CD4-positive, CD25-positive, alpha-beta regulatory T cell (primary cell): ENCODE data around the gene PHTF2. TPM values are rescaled to one million over a fixed set of nuclear protein-coding genes. Genes with fewer than 3 reads are reported as not detected.
A peak's percentile ranks its signal among the peaks of the same experiment; 100 is the strongest.

Experiments
- ATAC-seq, 2 donors: fragments of 150-1000 bp; cut with Tn5 transposase; one replicate each; pipeline ENCODE4 v1.10.0; 2021; ENCODE audit warnings: low read depth in 2 of 2, moderate number of reproducible peaks in 2 of 2, moderate library complexity in 1 of 2
- DNase-seq, 3 donors: peaks; one replicate each; pipeline versions ENCODE4 v3.0.0 to v3.0.0-alpha.2; 2012 to 2022; ENCODE audit warnings: mixed read lengths in 1 of 3
- H3K27ac ChIP-seq: one replicate; pipeline ENCODE4 v1.7.0; 2013; ENCODE audit warnings: mild to moderate bottlenecking, low read length; ENCODE audit not compliant: insufficient read depth, poor library complexity, severe bottlenecking
- H3K27me3 ChIP-seq: one replicate; pipeline ENCODE4 v1.7.0; 2013; ENCODE audit warnings: low read length; ENCODE audit not compliant: control insufficient read depth, insufficient read depth
- H3K36me3 ChIP-seq: one replicate; pipeline ENCODE4 v1.7.0; 2013; ENCODE audit warnings: mild to moderate bottlenecking, low read length, moderate library complexity; ENCODE audit not compliant: control insufficient read depth, insufficient read depth
- H3K4me1 ChIP-seq: 2 replicates; pipeline ENCODE4 v1.7.0; 2013; ENCODE audit warnings: mild to moderate bottlenecking, low read length; ENCODE audit not compliant: insufficient read depth, control insufficient read depth, poor library complexity, severe bottlenecking
- H3K4me3 ChIP-seq: one replicate; pipeline ENCODE4 v1.7.0; 2013; ENCODE audit warnings: low read depth, mild to moderate bottlenecking, low read length, moderate library complexity
- H3K9me3 ChIP-seq, 2 experiments: 1 replicate in 1 of 2; 2 replicates in 1 of 2; pipeline ENCODE4 v1.7.0; 2013; ENCODE audit warnings: low read length in 2 of 2, mild to moderate bottlenecking in 1 of 2, moderate library complexity in 1 of 2; ENCODE audit not compliant: control insufficient read depth in 2 of 2
- H3K27ac Mint-ChIP-seq, 3 donors: one replicate each; pipeline ENCODE4 v1.8.0; 2020 to 2022; ENCODE audit warnings: mild to moderate bottlenecking in 3 of 3, mixed read lengths in 3 of 3, moderate library complexity in 2 of 3
- H3K27me3 Mint-ChIP-seq: one replicate; pipeline ENCODE4 v1.8.0; 2022; ENCODE audit warnings: mild to moderate bottlenecking, mixed read lengths
- H3K36me3 Mint-ChIP-seq: one replicate; pipeline ENCODE4 v1.8.0; 2020; ENCODE audit warnings: mixed read lengths
- H3K4me1 Mint-ChIP-seq, 4 donors: one replicate each; pipeline ENCODE4 v1.8.0; 2020 to 2022; ENCODE audit warnings: mixed read lengths in 4 of 4, mild to moderate bottlenecking in 1 of 4
- H3K4me3 Mint-ChIP-seq, 4 donors: one replicate each; pipeline ENCODE4 v1.8.0; 2020 to 2022; ENCODE audit warnings: mild to moderate bottlenecking in 4 of 4, mixed read lengths in 4 of 4, moderate library complexity in 3 of 4
- H3K9me3 Mint-ChIP-seq, 7 donors: one replicate each; pipeline ENCODE4 v1.8.0; 2020 to 2022; ENCODE audit warnings: mixed read lengths in 7 of 7, mild to moderate bottlenecking in 3 of 7, moderate library complexity in 2 of 7
- polyA plus RNA-seq, 4 donors: library from polyadenylated mRNA; unstranded; fragments of 300-500 nt; fragmentation: Illumina TruSeq; gene quantifications; one replicate each; pipeline ENCODE4 v1.2.3, GENCODE V29; 2021
- total RNA-seq: library from RNA; stranded (reverse); gene quantifications from one replicate; pipeline ENCODE4 v1.2.3, GENCODE V29; 2022

The PHTF2 gene
- total and polyA plus RNA-seq, 5 donors from 2014 or later: 25.0 to 77.9 (median 28.9) TPM

DNA sequence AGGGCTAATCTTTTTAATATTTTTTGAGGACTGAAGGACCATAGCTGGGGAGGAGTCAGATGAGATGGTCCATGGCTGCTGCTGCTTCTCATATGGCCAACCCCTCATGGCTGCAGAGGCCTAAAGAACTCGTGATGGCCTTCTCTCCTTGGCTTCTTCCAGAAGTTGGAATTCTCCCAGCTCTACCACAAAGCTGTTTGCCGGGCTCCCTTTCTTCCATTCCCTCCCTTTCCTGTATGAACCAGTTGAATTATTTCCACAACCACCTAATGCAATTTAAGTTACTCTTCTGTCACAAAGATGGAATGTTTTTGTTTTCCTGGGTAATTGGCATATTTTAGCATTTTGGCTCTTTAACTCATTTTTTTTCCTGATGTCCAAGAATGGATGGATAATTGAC is 80.7 kb downstream of the PHTF2 start:
- H3K27me3 Mint-ChIP-seq: no peaks in the 10 kb centered on the region
- peaks cover 41% of the 10 kb centered on the region for H3K36me3 Mint-ChIP-seq
- no peak overlapping the region for H3K4me3 Mint-ChIP-seq
- Histone ChIP-seq H3K4me3 (no peak overlapping the region), H3K27ac (no peak overlapping the region), H3K9me3 (no peaks in the 10 kb centered on the region), H3K36me3 (peaks cover 8% of the 10 kb centered on the region), H3K27me3 (no peaks in the 10 kb centered on the region), H3K4me1 (peaks cover 5% of the 10 kb centered on the region)
- H3K27ac Mint-ChIP-seq: peak overlapping the region in 2 of 3 donors; percentile 3 to 20
- ATAC-seq (no peak), DNase-seq (no peak)
- peaks cover 37 to 64% (median 49%) of the 10 kb centered on the region in 4 donors for H3K4me1 Mint-ChIP-seq
- peaks cover 0 to 2% (median 0%) of the 10 kb centered on the region in 7 donors for H3K9me3 Mint-ChIP-seq

DNA sequence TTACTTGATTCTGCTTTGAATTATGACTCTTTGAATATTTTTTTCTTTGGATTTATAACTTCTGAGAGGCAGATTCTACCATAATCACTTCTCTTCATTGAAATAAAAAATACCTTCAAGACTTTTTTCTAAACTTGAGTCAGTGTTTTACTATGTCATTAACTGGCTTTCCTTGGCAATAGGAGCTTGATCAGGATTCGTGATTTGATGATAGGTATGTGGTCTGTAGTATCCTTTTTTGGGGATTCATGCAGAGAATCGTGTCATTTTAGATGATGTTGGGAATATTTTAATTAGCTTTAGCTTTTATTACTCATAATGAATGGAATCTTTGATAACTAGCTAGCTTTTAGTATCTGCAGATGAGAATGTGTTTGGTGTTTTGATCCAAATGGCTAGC is 83.3 kb downstream of the PHTF2 start:
- H3K27ac ChIP-seq: no peak overlapping the region
- Mint-ChIP-seq H3K36me3 (peaks cover 32% of the 10 kb centered on the region), H3K27me3 (no peaks in the 10 kb centered on the region), H3K4me1 (peaks cover 28 to 67% (median 53%) of the 10 kb centered on the region in 4 donors), H3K27ac (peak overlapping the region in 1 of 3 donors; percentile 11), H3K4me3 (no peak overlapping the region), H3K9me3 (peaks cover 0 to 2% (median 0%) of the 10 kb centered on the region in 7 donors)
- peaks cover 5% of the 10 kb centered on the region for H3K4me1 ChIP-seq
- ATAC-seq: no peak
- H3K36me3 ChIP-seq: peaks cover under 1% of the 10 kb centered on the region
- no peaks in the 10 kb centered on the region for H3K9me3 ChIP-seq
- no peak overlapping the region for H3K4me3 ChIP-seq
- no peak for DNase-seq
- no peaks in the 10 kb centered on the region for H3K27me3 ChIP-seq

DNA sequence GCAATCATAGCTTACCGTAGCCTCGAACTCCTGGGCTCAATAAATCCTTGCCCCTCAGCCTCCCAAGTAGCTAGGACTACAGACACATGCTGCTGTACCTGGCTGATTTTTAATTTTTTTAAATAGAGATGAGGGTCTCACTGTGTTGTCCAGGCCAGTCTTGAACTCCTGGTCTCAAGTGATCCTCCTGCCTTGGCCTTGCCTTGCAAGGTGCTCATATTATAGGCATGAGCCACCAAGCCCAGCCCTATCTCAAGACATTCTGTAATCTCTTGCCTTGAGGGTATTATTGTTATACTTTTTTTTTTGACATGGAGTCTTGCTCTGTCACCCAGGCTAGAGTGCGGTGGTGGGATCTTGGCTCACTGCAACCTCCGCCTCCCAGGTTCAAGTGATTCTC is 86.6 kb downstream of the PHTF2 start:
- peaks cover 0 to 2% (median 0%) of the 10 kb centered on the region in 7 donors for H3K9me3 Mint-ChIP-seq
- no peak overlapping the region for H3K27ac Mint-ChIP-seq
- H3K4me1 Mint-ChIP-seq: peaks cover 28 to 78% (median 51%) of the 10 kb centered on the region in 4 donors

GRCh38 chr7:77887567-77887966 is 89.0 kb downstream of the PHTF2 start:
- DNase-seq (no peak), ATAC-seq (no peak)
- H3K4me3 Mint-ChIP-seq: no peak overlapping the region
- no peaks in the 10 kb centered on the region for H3K9me3 ChIP-seq
- no peaks in the 10 kb centered on the region for H3K9me3 Mint-ChIP-seq
- peaks cover 16 to 59% (median 41%) of the 10 kb centered on the region in 4 donors for H3K4me1 Mint-ChIP-seq
- H3K36me3 Mint-ChIP-seq: peaks cover 11% of the 10 kb centered on the region
- H3K27ac ChIP-seq: no peak overlapping the region
- H3K4me1 ChIP-seq: no peaks in the 10 kb centered on the region
- peak overlapping the region in 2 of 3 donors; percentile 23 to 39 for H3K27ac Mint-ChIP-seq
- no peak overlapping the region for H3K4me3 ChIP-seq
- no peaks in the 10 kb centered on the region for H3K27me3 Mint-ChIP-seq
- peaks cover 3% of the 10 kb centered on the region for H3K36me3 ChIP-seq
- no peaks in the 10 kb centered on the region for H3K27me3 ChIP-seq

More for the DNA sequence above, 86.6 kb downstream of the PHTF2 start:
- no peak for DNase-seq
- Histone ChIP-seq H3K4me1 (no peaks in the 10 kb centered on the region), H3K9me3 (no peaks in the 10 kb centered on the region), H3K27ac (no peak overlapping the region), H3K36me3 (peaks cover 3% of the 10 kb centered on the region), H3K27me3 (no peaks in the 10 kb centered on the region), H3K4me3 (no peak overlapping the region)
- Mint-ChIP-seq H3K36me3 (peaks cover 26% of the 10 kb centered on the region), H3K4me3 (no peak overlapping the region), H3K27me3 (no peaks in the 10 kb centered on the region)
- ATAC-seq: no peak

DNA sequence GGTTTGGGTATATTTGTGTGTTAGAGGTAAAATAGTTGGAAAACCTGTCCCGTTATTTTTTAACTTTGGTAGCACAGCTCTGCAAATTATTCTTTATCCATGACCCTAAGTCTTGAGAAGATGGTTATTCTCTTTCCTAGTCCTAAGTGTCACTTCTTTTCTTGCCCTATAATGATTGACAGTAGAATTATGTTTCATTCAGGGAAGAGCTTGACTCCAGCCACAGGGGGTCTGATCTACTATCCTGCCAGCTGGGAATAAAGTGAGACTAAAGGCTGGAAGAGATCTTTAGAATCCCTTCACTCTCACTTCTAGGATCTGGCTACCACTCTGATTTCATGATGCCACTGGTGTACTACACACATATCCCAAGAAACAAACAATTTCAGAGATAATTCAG is 90.4 kb downstream of the PHTF2 start:
- H3K27ac Mint-ChIP-seq: no peak overlapping the region
- H3K9me3 Mint-ChIP-seq: no peaks in the 10 kb centered on the region
- H3K4me1 ChIP-seq: no peaks in the 10 kb centered on the region
- H3K27me3 Mint-ChIP-seq: no peaks in the 10 kb centered on the region
- ATAC-seq (no peak), DNase-seq (no peak)
- no peak overlapping the region for H3K27ac ChIP-seq
- peaks cover 3% of the 10 kb centered on the region for H3K36me3 ChIP-seq
- peaks cover 11% of the 10 kb centered on the region for H3K36me3 Mint-ChIP-seq
- no peak overlapping the region for H3K4me3 ChIP-seq
- peaks cover 10 to 50% (median 36%) of the 10 kb centered on the region in 4 donors for H3K4me1 Mint-ChIP-seq
- H3K4me3 Mint-ChIP-seq: no peak overlapping the region
- H3K9me3 ChIP-seq: no peaks in the 10 kb centered on the region
- H3K27me3 ChIP-seq: no peaks in the 10 kb centered on the region

DNA sequence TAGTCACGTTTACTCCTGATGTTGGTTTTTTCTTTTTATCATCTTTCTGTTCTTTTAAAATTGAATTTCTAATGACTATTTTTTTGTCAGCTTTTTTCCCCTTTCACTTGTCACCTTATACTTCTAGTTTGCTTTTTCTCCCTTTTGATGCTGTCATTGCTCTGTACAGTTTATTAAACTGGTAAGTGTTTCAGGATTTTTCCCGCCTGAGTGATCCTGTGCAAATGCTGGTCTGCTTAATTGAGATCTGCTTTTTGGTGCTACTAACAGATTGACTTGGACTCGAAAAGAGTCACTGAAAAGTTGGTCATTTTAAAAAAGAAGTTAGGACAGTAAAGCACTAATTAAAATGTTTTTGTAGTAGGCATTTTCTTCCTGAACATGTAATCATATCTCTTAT is 95.2 kb downstream of the PHTF2 start:
- Mint-ChIP-seq H3K27me3 (no peaks in the 10 kb centered on the region), H3K4me3 (no peak overlapping the region), H3K4me1 (peaks cover 15 to 33% (median 21%) of the 10 kb centered on the region in 4 donors), H3K36me3 (peaks cover 3% of the 10 kb centered on the region), H3K27ac (no peak overlapping the region), H3K9me3 (no peaks in the 10 kb centered on the region)
- Histone ChIP-seq H3K27me3 (no peaks in the 10 kb centered on the region), H3K4me1 (peaks cover 14% of the 10 kb centered on the region), H3K36me3 (no peaks in the 10 kb centered on the region), H3K27ac (no peak overlapping the region), H3K4me3 (no peak overlapping the region), H3K9me3 (no peaks in the 10 kb centered on the region)
- ATAC-seq: no peak
- no peak for DNase-seq

- Histone ChIP-seq H3K4me3 (no peak overlapping the region), H3K27ac (no peak overlapping the region), H3K9me3 (no peaks in the 10 kb centered on the region), H3K36me3 (no peaks in the 10 kb centered on the region), H3K4me1 (peaks cover 14% of the 10 kb centered on the region), H3K27me3 (no peaks in the 10 kb centered on the region)
- H3K27me3 Mint-ChIP-seq: no peaks in the 10 kb centered on the region
- ATAC-seq (no peak), DNase-seq (no peak)
- peaks cover 15 to 33% (median 26%) of the 10 kb centered on the region in 4 donors for H3K4me1 Mint-ChIP-seq
- no peak overlapping the region for H3K27ac Mint-ChIP-seq
- peaks cover 3% of the 10 kb centered on the region for H3K36me3 Mint-ChIP-seq
- H3K4me3 Mint-ChIP-seq: no peak overlapping the region
- no peaks in the 10 kb centered on the region for H3K9me3 Mint-ChIP-seq
These were observed 96.1 kb downstream of the PHTF2 start for GRCh38 chr7:77894574-77895091.

DNA sequence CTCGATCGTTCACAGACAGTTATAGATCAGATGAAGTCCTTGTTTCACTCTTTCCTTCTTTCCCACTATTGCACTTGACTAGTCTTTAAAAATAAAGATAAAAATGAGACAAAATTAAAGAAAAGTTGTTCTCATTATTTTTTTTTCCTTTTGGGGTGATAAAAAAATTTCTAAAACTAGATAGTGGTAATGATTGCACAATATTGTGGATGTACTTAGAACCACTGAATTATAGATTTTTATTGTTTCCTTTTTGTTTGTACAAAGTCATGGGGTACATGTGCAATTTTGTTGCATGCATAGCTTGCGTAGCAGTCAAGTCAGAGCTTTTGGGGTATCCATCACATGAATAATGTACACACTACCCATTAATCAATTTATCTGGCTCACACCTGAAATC is 97.3 kb downstream of the PHTF2 start:
- H3K4me1 Mint-ChIP-seq: peaks cover 19 to 42% (median 32%) of the 10 kb centered on the region in 4 donors
- Histone ChIP-seq H3K27ac (no peak overlapping the region), H3K27me3 (no peaks in the 10 kb centered on the region), H3K36me3 (peaks cover 1% of the 10 kb centered on the region), H3K4me3 (no peak overlapping the region), H3K4me1 (peaks cover 14% of the 10 kb centered on the region), H3K9me3 (no peaks in the 10 kb centered on the region)
- DNase-seq: no peak
- no peaks in the 10 kb centered on the region for H3K9me3 Mint-ChIP-seq
- H3K4me3 Mint-ChIP-seq: no peak overlapping the region
- no peaks in the 10 kb centered on the region for H3K27me3 Mint-ChIP-seq
- peaks cover 9% of the 10 kb centered on the region for H3K36me3 Mint-ChIP-seq
- H3K27ac Mint-ChIP-seq: no peak overlapping the region
- ATAC-seq: no peak
